HepG2 (cell line): Measurements from ENCODE around the gene CYP4A22. TPM values are rescaled to one million over a fixed set of nuclear protein-coding genes. Genes with fewer than 3 reads are reported as not detected.

ENCODE experiments used
- ATAC-seq: fragments of 200-7000 bp; cut with Tn5 transposase; 3 replicates; pipeline ENCODE4 v1.9.1; 2020; ENCODE audit warnings: mild to moderate bottlenecking, moderate library complexity
- BruUV-seq: library from RNA; stranded (reverse); fragments of 400-500 nt; replicated peaks from 2 replicates; lab custom pipeline; 2021; lab: Mats Ljungman, UMichigan
- CTCF ChIA-PET: fragments of 300-600 bp; formaldehyde crosslinking; extraction: SDS; loops from one replicate; lab custom pipeline; 2021; ENCODE audit warnings: low total read pairs, inconsistent platforms, low intra/inter-chr PET ratio; lab: Yijun Ruan, JAX
- POLR2A ChIA-PET: fragments of 350-600 bp; sonication (Branson Sonifier 250); formaldehyde crosslinking; loops from one replicate; lab custom pipeline; 2020; ENCODE audit warnings: antibody characterized with exemption, inconsistent platforms; lab: Yijun Ruan, JAX
- DNase-seq: peaks from one replicate; pipeline ENCODE4 v3.0.0-alpha.2; 2015; ENCODE audit warnings: low spot score
- FAIRE-seq: peaks from 3 replicates; lab custom pipeline; 2011; peaks lifted over from hg19 to GRCh38; lab: Jason Lieb, UNC
- H2AFZ ChIP-seq: one replicate; pipeline ENCODE4 v1.6.1; 2011; ENCODE audit warnings: low read length, inconsistent platforms
- H3K27ac ChIP-seq: fragments of 300-600 bp; 3 replicates; pipeline ENCODE4 v1.8.0; 2011; ENCODE audit warnings: mixed run types, mild to moderate bottlenecking, mixed read lengths, low read length, inconsistent platforms; ENCODE audit not compliant: insufficient read depth; ENCODE audit errors: extremely low read length
- H3K27me3 ChIP-seq, 2 experiments: fragments of 200-600 bp in 1 of 2; 2 replicates in 1 of 2; 3 replicates in 1 of 2; pipeline versions ENCODE4 v1.6.0 to v1.8.0; 2011; ENCODE audit warnings: low read length in 2 of 2, mild to moderate bottlenecking in 2 of 2, moderate library complexity in 2 of 2, inconsistent platforms in 1 of 2; ENCODE audit not compliant: insufficient read depth in 2 of 2, control insufficient read depth in 1 of 2
- H3K36me3 ChIP-seq, 2 experiments: fragments of 200-600 bp in 1 of 2; replicated peaks in 1 of 2; 2 replicates in 1 of 2; 3 replicates in 1 of 2; pipeline versions ENCODE4 v1.5.1 to v1.8.0; 2011; ENCODE audit warnings: low read length in 2 of 2, inconsistent platforms in 1 of 2; ENCODE audit not compliant: insufficient read depth in 2 of 2, control insufficient read depth in 1 of 2
- H3K4me1 ChIP-seq: 2 replicates; pipeline ENCODE4 v1.5.1; 2012; ENCODE audit warnings: low read length, inconsistent platforms; ENCODE audit not compliant: insufficient read depth
- H3K4me2 ChIP-seq: 2 replicates; pipeline ENCODE4 v1.6.0; 2011; ENCODE audit warnings: low read depth, low read length, inconsistent platforms
- H3K4me3 ChIP-seq, 3 experiments: fragments of 200-600 bp in 1 of 3; sonication (generic), shearing (Covaris generic) in 1 of 3; replicated peaks in 1 of 3; 2 replicates each; pipeline ENCODE4 v1.5.1; 2011 to 2016; ENCODE audit warnings: low read length in 3 of 3, inconsistent platforms in 2 of 3, low read depth in 2 of 3, mild to moderate bottlenecking in 2 of 3, control low read depth in 1 of 3, mixed read lengths in 1 of 3; ENCODE audit not compliant: insufficient read depth in 1 of 3
- H3K79me2 ChIP-seq: one replicate; pipeline ENCODE4 v1.6.1; 2011; ENCODE audit warnings: low read length, inconsistent platforms; ENCODE audit not compliant: insufficient read depth
- H3K9ac ChIP-seq: 2 replicates; pipeline ENCODE4 v1.6.0; 2011; ENCODE audit warnings: mild to moderate bottlenecking, low read depth, low read length, inconsistent platforms; ENCODE audit not compliant: insufficient read depth
- H3K9me3 ChIP-seq: 2 replicates; pipeline ENCODE4 v1.5.1; 2012; ENCODE audit warnings: mild to moderate bottlenecking, low read length
- H4K20me1 ChIP-seq: 2 replicates; pipeline ENCODE4 v1.6.0; 2011; ENCODE audit warnings: inconsistent platforms, mild to moderate bottlenecking, low read length, moderate library complexity; ENCODE audit not compliant: insufficient read depth
- CBX1 ChIP-seq: IDR thresholded peaks from one replicate; pipeline ENCODE4 v1.6.1; 2016; ENCODE audit warnings: antibody characterized with exemption, low read depth
- IKZF1 ChIP-seq: fragments of 450-650 bp; IDR thresholded peaks from 2 replicates; pipeline ENCODE4 v1.7.1; 2016
- KDM3A ChIP-seq: IDR thresholded peaks from 2 replicates; pipeline ENCODE4 v1.6.1; 2018; ENCODE audit warnings: low read depth, missing compliant biosample characterization
- PAX8 ChIP-seq: sonication (generic); formaldehyde crosslinking; IDR thresholded peaks from 2 replicates; pipeline ENCODE4 v1.8.0; 2022; ENCODE audit warnings: mild to moderate bottlenecking, missing genetic modification reagents, borderline replicate concordance
- SATB2 ChIP-seq: sonication (generic); formaldehyde crosslinking; IDR thresholded peaks from 2 replicates; pipeline ENCODE4 v1.5.0; 2020; ENCODE audit warnings: missing genetic modification reagents
- SMAD9 ChIP-seq: sonication (generic); formaldehyde crosslinking; IDR thresholded peaks from 2 replicates; pipeline ENCODE4 v1.5.1; 2020; ENCODE audit warnings: mild to moderate bottlenecking, missing genetic modification reagents
- TBL1XR1 ChIP-seq: fragments of 150-350 bp; IDR thresholded peaks from 2 replicates; pipeline ENCODE4 v1.6.1; 2014; ENCODE audit warnings: borderline replicate concordance, low read length; ENCODE audit not compliant: partially characterized antibody
- ZNF781 ChIP-seq: sonication (generic); formaldehyde crosslinking; IDR thresholded peaks from 2 replicates; pipeline ENCODE4 v1.5.1; 2020; ENCODE audit warnings: borderline replicate concordance, mild to moderate bottlenecking, missing genetic modification reagents; ENCODE audit errors: not compliant biosample characterization
- WGBS: methylation state at CpG from one replicate; pipeline ENCODE4 v1.1.6; 2017; ENCODE audit warnings: low lambda C conversion rate; 5-methylcytosine and 5-hydroxymethylcytosine counted together
- in situ Hi-C: cut with HindIII; loops from 2 replicates; pipeline ENCODE4 v1.10.0; 2017; ENCODE audit warnings: low pct_unique_long_range_greater_than_20kb; ENCODE audit not compliant: extremely low pct_ligation_motif_present
- intact Hi-C: fragments of 100-400 bp; cut with micrococcal nuclease; formaldehyde crosslinking; loops from one replicate; pipeline ENCODE4 v1.10.0; 2022; ENCODE audit not compliant: unreplicated experiment
- polyA plus RNA-seq, 8 experiments: library from polyadenylated mRNA; depleted of rRNA in 3 of 8; stranded (reverse) in 7 of 8; unstranded in 1 of 8; fragments of >200 nt; fragmentation: Illumina TruSeq in 4 of 8; extraction: Trizol in 4 of 8; gene quantifications; 2 replicates each; pipeline versions ENCODE4 v1.2.1 to v1.2.3, GENCODE V29; 2011 to 2016; ENCODE audit warnings: low read depth in 4 of 8, missing spikeins in 1 of 8, mixed read lengths in 1 of 8; ENCODE audit not compliant: insufficient read depth in 1 of 8
- total RNA-seq, 5 experiments: library from RNA; depleted of rRNA; stranded (reverse); fragments of >200 nt; fragmentation: Illumina TruSeq; extraction: Trizol; gene quantifications; 2 replicates each; pipeline ENCODE4 v1.2.3, GENCODE V29; 2016; ENCODE audit warnings: low read depth in 1 of 5
- TF ChIP-seq, protein P1 (sequence below): sonication (generic); formaldehyde crosslinking; IDR thresholded peaks from 2 replicates; pipeline ENCODE4 v1.5.0; 2020; ENCODE audit warnings: mild to moderate bottlenecking, missing genetic modification reagents
- TF ChIP-seq, protein P2 (sequence below): sonication (generic); formaldehyde crosslinking; IDR thresholded peaks from 2 replicates; pipeline ENCODE4 v1.5.1; 2020; ENCODE audit warnings: missing genetic modification reagents, mild to moderate bottlenecking, borderline replicate concordance

The CYP4A22 gene
- total and polyA plus RNA-seq, 2 of the 13 experiments (the other 11 are each of a cell fraction or from before 2014, with no cell fraction given), result not detected

DNA sequence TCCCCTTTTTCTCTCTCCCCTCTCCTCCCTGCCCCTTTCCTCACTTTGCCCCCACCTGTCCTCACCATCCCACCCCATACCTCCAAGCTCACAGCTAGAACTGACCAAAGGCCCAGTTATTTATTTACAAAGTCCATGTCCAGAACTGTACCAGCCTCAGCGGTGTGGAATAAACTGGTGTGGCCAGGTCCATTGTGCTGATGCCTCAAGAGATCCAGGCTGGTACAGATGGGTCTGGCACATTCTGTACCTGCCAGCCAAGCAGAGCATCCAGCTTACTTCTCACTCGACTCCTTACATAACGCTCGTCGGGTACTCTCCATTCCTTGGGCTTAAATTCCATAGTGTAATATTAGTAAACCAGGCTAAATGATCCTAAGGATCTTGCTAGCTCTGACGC lies 40.8 kb downstream of the CYP4A22 start:
- ATAC-seq (no peak), DNase-seq (no peak), FAIRE-seq (no peak)
- ChIA-PET POLR2A (interaction anchor here (7.5 kb wide), 1 partner anchor 13 kb away, joined by 168 read pairs; the partner anchor contains the start of gene PDZK1IP1), CTCF (interaction anchor here (3.1 kb wide), 1 partner anchor 85 kb away, joined by 46 read pairs; no protein-coding TSS in a partner anchor)
- TF ChIP-seq, protein P1, sequence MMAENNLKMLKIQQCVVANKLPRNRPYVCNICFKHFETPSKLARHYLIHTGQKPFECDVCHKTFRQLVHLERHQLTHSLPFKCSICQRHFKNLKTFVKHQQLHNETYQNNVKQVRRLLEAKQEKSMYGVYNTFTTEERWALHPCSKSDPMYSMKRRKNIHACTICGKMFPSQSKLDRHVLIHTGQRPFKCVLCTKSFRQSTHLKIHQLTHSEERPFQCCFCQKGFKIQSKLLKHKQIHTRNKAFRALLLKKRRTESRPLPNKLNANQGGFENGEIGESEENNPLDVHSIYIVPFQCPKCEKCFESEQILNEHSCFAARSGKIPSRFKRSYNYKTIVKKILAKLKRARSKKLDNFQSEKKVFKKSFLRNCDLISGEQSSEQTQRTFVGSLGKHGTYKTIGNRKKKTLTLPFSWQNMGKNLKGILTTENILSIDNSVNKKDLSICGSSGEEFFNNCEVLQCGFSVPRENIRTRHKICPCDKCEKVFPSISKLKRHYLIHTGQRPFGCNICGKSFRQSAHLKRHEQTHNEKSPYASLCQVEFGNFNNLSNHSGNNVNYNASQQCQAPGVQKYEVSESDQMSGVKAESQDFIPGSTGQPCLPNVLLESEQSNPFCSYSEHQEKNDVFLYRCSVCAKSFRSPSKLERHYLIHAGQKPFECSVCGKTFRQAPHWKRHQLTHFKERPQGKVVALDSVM, result no peak
- Histone ChIP-seq H3K4me3 (no peak overlapping the region), H3K36me3 (no peaks in the 10 kb centered on the region), H3K79me2 (no peaks in the 10 kb centered on the region), H4K20me1 (no peaks in the 10 kb centered on the region), H3K27ac (no peak overlapping the region), H3K4me1 (peaks cover 73% of the 10 kb centered on the region), H3K9me3 (no peaks in the 10 kb centered on the region), H3K4me2 (no peak overlapping the region), H3K27me3 (no peaks in the 10 kb centered on the region; a peak in 1 of 5 replicates), H2AFZ (no peak overlapping the region), H3K9ac (no peak overlapping the region)
- no TSS peak for BruUV-seq
- 61% methylated on average over 6 of the region's 6 CpGs for WGBS
- in situ Hi-C loops (loop anchor here (25.0 kb wide), 1 partner anchor 534 kb away; no protein-coding TSS in a partner anchor), intact Hi-C loops (no loop called here)

DNA sequence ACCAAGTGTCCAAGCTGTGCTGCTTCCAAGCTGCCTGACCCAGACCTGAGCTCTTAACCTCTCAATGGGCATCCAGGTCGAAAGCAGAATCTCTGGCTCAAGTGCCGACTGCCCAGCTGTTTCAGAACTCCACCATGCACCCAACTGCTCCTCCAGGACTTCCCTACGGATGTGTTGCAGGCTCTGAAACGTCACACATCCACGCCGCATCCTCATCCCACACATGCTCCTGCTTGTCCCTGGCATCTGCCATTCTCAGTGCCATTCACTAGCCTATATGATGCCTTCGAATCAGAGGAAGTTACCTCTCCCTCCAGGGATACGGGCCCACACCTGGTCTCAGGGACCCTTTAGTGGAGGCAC lies 41.4 kb downstream of the CYP4A22 start:
- TF ChIP-seq, protein P2, sequence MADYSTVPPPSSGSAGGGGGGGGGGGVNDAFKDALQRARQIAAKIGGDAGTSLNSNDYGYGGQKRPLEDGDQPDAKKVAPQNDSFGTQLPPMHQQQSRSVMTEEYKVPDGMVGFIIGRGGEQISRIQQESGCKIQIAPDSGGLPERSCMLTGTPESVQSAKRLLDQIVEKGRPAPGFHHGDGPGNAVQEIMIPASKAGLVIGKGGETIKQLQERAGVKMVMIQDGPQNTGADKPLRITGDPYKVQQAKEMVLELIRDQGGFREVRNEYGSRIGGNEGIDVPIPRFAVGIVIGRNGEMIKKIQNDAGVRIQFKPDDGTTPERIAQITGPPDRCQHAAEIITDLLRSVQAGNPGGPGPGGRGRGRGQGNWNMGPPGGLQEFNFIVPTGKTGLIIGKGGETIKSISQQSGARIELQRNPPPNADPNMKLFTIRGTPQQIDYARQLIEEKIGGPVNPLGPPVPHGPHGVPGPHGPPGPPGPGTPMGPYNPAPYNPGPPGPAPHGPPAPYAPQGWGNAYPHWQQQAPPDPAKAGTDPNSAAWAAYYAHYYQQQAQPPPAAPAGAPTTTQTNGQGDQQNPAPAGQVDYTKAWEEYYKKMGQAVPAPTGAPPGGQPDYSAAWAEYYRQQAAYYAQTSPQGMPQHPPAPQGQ (CRISPR knock-in tag), result no peak
- no peak for TF ChIP-seq KDM3A (CRISPR knock-in tag)
- no peak for TF ChIP-seq ZNF781 (CRISPR knock-in tag)
- TF ChIP-seq IKZF1, result no peak
- TF ChIP-seq PAX8, result no peak
- TF ChIP-seq CBX1, result no peak
- no peak for TF ChIP-seq TBL1XR1
- TF ChIP-seq SATB2 (CRISPR knock-in tag), result no peak
- TF ChIP-seq SMAD9, result no peak
- in situ Hi-C loops, result loop anchor here (25.0 kb wide), 1 partner anchor 534 kb away; no protein-coding TSS in a partner anchor
- Histone ChIP-seq H3K79me2 (no peaks in the 10 kb centered on the region), H3K27me3 (no peaks in the 10 kb centered on the region; a peak in 1 of 5 replicates), H3K9me3 (no peaks in the 10 kb centered on the region), H3K36me3 (no peaks in the 10 kb centered on the region), H3K4me1 (peaks cover 79% of the 10 kb centered on the region), H4K20me1 (no peaks in the 10 kb centered on the region), H3K9ac (peak overlapping the region; percentile 46; the same call in 1 of the 2 replicates), H2AFZ (no peak overlapping the region), H3K4me2 (peak overlapping the region; percentile 99), H3K27ac (no peak overlapping the region), H3K4me3 (peak overlapping the region in 1 of 3 experiments; percentile 76; a peak in 1 of 6 replicates)
- no TSS peak for BruUV-seq
- ChIA-PET CTCF (interaction anchor here (1.4 to 3.1 kb wide), 2 partner anchors 14 to 84 kb away, joined by 10 to 46 read pairs; no protein-coding TSS in a partner anchor), POLR2A (interaction anchor here (0.8 to 7.5 kb wide), 9 partner anchors 12 to 259 kb away, joined by 3 to 168 read pairs (median 7); partner anchors contain the start of genes CMPK1, FOXD2, PDZK1IP1 and STIL)
- no peak for ATAC-seq
- intact Hi-C loops, result loop anchor here (1.0 kb wide), 2 partner anchors 85 to 246 kb away; no protein-coding TSS in a partner anchor
- WGBS, result 92% methylated on average over 7 of the region's 8 CpGs
- FAIRE-seq, result no peak
- DNase-seq, result no peak
